Brain microvascular endothelial cell (primary cell): ENCODE measurements around the gene FES.

ENCODE experiments used
- DNase-seq: peaks from one replicate; pipeline ENCODE4 v3.0.0-alpha.2; 2020
- H3K27ac ChIP-seq: fragments of 250-450 bp; sonication (Bioruptor Pico); 2 replicates; pipeline ENCODE4 v1.5.1; 2020; ENCODE audit warnings: mild to moderate bottlenecking, moderate library complexity
- H3K27me3 ChIP-seq: fragments of 250-450 bp; sonication (Bioruptor Pico); replicated peaks from 2 replicates; pipeline ENCODE4 v1.5.1; 2020; ENCODE audit warnings: mild to moderate bottlenecking
- H3K36me3 ChIP-seq: fragments of 250-450 bp; sonication (Bioruptor Pico); replicated peaks from 2 replicates; pipeline ENCODE4 v1.5.1; 2020; ENCODE audit warnings: mild to moderate bottlenecking
- H3K4me3 ChIP-seq: 2 replicates; pipeline ENCODE4 v1.5.1; 2011; ENCODE audit warnings: low read depth, mild to moderate bottlenecking, control low read depth, low read length, moderate library complexity
- CTCF ChIP-seq: IDR thresholded peaks from 2 replicates; pipeline ENCODE4 v1.5.1; 2011; ENCODE audit warnings: low read depth, mild to moderate bottlenecking, moderate library complexity, low read length, control low read depth, inconsistent platforms; ENCODE audit errors: missing control alignments
- in situ Hi-C: cut with HindIII; loops from 2 replicates; pipeline ENCODE4 v1.10.0; 2017; ENCODE audit warnings: low sequenced_read_pairs, low pct_ligation_motif_present

Gene FES

GRCh38 chr15:90866800-90867199 lies 17.5 kb upstream of the FES start:
- Histone ChIP-seq H3K4me3 (no peak overlapping the region), H3K27me3 (no peaks in the 10 kb centered on the region), H3K36me3 (no peaks in the 10 kb centered on the region), H3K27ac (no peak overlapping the region)
- no peak for DNase-seq
- no peak for TF ChIP-seq CTCF
- in situ Hi-C loops, result no loop called here

- in situ Hi-C loops, result no loop called here
- Histone ChIP-seq H3K4me3 (no peak within 1 kb of the TSS), H3K27ac (peak within 1 kb of the TSS; percentile 91), H3K36me3 (peaks cover 3% of the 10 kb centered on the region), H3K27me3 (no peaks in the 10 kb centered on the region)
- no peak for TF ChIP-seq CTCF
- no peak for DNase-seq
Observed at GRCh38 chr15:90868261-90868689, 16.0 kb upstream of the FES start, which contains the start of gene FURIN. Gene FURIN, plus strand, starts transcription at chr15:90868588. Its CDS starts 7,153 bp downstream, at chr15:90875741.

GRCh38 chr15:90869140-90869541 lies 15.2 kb upstream of the FES start:
- H3K4me3 ChIP-seq, result no peak overlapping the region
- no peak for TF ChIP-seq CTCF

GRCh38 chr15:90869601-90870353 lies 14.5 kb upstream of the FES start:
- in situ Hi-C loops, result no loop called here
- peak; percentile 85 for DNase-seq
- Histone ChIP-seq H3K27me3 (no peaks in the 10 kb centered on the region), H3K36me3 (peaks cover 3% of the 10 kb centered on the region), H3K27ac (peak overlapping the region; percentile 91), H3K4me3 (no peak overlapping the region)
- TF ChIP-seq CTCF, result no peak

More at GRCh38 chr15:90869140-90869541, 15.2 kb upstream of the FES start:
- in situ Hi-C loops, result no loop called here
- peaks cover 3% of the 10 kb centered on the region for H3K36me3 ChIP-seq
- peak overlapping the region; percentile 91 for H3K27ac ChIP-seq
- DNase-seq, result no peak
- no peaks in the 10 kb centered on the region for H3K27me3 ChIP-seq

GRCh38 chr15:90870354-90871138 lies 13.8 kb upstream of the FES start:
- no peaks in the 10 kb centered on the region for H3K27me3 ChIP-seq
- TF ChIP-seq CTCF, result no peak
- H3K4me3 ChIP-seq, result peak overlapping the region; percentile 72
- peaks cover 3% of the 10 kb centered on the region for H3K36me3 ChIP-seq
- in situ Hi-C loops, result no loop called here
- H3K27ac ChIP-seq, result peak overlapping the region; percentile 91
- peak; percentile 14 for DNase-seq
